Measurements from ENCODE around the gene ARHGAP24. TPM values are rescaled to one million over a fixed set of nuclear protein-coding genes. Genes with fewer than 3 reads are reported as not detected.

ARHGAP24 gene
- total RNA-seq, 3 donors from 2014 or later, result 20.6 to 60.2 (median 37.2) TPM

DNA sequence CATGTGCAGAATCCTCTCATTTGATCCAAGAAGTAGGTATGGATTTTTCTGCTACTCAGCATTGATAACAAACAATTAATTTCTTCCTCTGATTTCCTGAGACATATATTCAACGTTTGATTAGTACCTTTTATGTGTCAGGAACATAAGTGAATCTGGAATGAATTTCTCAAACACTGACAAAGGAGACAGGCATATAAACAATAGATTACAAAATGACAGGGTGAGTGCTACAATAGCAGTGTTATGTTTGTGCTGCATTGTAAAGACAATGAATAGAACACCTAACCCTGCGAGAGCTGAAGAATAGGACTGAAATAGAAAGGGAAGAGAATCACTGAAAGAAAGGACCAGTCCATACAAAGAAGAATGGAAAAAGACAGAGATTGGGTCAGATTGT lies 52.9 kb downstream of the ARHGAP24 start:
- no peak overlapping the region for H3K27ac ChIP-seq
- H3K9me3 ChIP-seq, result no peaks in the 10 kb centered on the region
- intact Hi-C loops (cut with DNase I; ENCODE audit: low total_unique reads), result no loop called here
- TF ChIP-seq, protein P1, sequence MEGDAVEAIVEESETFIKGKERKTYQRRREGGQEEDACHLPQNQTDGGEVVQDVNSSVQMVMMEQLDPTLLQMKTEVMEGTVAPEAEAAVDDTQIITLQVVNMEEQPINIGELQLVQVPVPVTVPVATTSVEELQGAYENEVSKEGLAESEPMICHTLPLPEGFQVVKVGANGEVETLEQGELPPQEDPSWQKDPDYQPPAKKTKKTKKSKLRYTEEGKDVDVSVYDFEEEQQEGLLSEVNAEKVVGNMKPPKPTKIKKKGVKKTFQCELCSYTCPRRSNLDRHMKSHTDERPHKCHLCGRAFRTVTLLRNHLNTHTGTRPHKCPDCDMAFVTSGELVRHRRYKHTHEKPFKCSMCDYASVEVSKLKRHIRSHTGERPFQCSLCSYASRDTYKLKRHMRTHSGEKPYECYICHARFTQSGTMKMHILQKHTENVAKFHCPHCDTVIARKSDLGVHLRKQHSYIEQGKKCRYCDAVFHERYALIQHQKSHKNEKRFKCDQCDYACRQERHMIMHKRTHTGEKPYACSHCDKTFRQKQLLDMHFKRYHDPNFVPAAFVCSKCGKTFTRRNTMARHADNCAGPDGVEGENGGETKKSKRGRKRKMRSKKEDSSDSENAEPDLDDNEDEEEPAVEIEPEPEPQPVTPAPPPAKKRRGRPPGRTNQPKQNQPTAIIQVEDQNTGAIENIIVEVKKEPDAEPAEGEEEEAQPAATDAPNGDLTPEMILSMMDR (IDR thresholded peaks at IDR 0.05), result no peak
- TF ChIP-seq POLR2AphosphoS5 (IDR thresholded peaks at IDR 0.05), result no peak
- no peak for TF ChIP-seq POLR2A (IDR thresholded peaks at IDR 0.05)
- no peaks in the 10 kb centered on the region for H3K27me3 ChIP-seq
- H3K4me1 ChIP-seq, result no peaks in the 10 kb centered on the region
- H3K4me3 ChIP-seq, result no peak overlapping the region
- no peak for DNase-seq (ENCODE audit: low spot score in 2 of 2)
- no peaks in the 10 kb centered on the region for H3K36me3 ChIP-seq

GRCh38 chr4:85531560-85532341 lies 56.8 kb downstream of the ARHGAP24 start:
- Histone ChIP-seq H3K9me3 (no peaks in the 10 kb centered on the region), H3K4me3 (no peak overlapping the region), H3K4me1 (no peaks in the 10 kb centered on the region), H3K27me3 (no peaks in the 10 kb centered on the region), H3K27ac (no peak overlapping the region), H3K36me3 (no peaks in the 10 kb centered on the region)
- TF ChIP-seq, protein P1 (IDR thresholded peaks at IDR 0.05), result no peak
- no peak for TF ChIP-seq POLR2A (IDR thresholded peaks at IDR 0.05)
- no peak for TF ChIP-seq POLR2AphosphoS5 (IDR thresholded peaks at IDR 0.05)
- intact Hi-C loops (cut with DNase I; ENCODE audit: low total_unique reads), result no loop called here
- no peak for DNase-seq (ENCODE audit: low spot score in 2 of 2)

GRCh38 chr4:85534120-85534519 lies 59.2 kb downstream of the ARHGAP24 start:
- intact Hi-C loops (cut with DNase I; ENCODE audit: low total_unique reads), result no loop called here
- Histone ChIP-seq H3K4me1 (no peaks in the 10 kb centered on the region), H3K27me3 (no peaks in the 10 kb centered on the region), H3K36me3 (no peaks in the 10 kb centered on the region), H3K9me3 (no peaks in the 10 kb centered on the region), H3K27ac (no peak overlapping the region), H3K4me3 (no peak overlapping the region)
- TF ChIP-seq, protein P1 (IDR thresholded peaks at IDR 0.05), result no peak
- TF ChIP-seq POLR2AphosphoS5 (IDR thresholded peaks at IDR 0.05) (no peak), POLR2A (IDR thresholded peaks at IDR 0.05) (no peak)
- no peak for DNase-seq (ENCODE audit: low spot score in 2 of 2)

- Histone ChIP-seq H3K9me3 (no peaks in the 10 kb centered on the region), H3K36me3 (no peaks in the 10 kb centered on the region), H3K4me3 (no peak overlapping the region), H3K27me3 (no peaks in the 10 kb centered on the region), H3K27ac (no peak overlapping the region), H3K4me1 (no peaks in the 10 kb centered on the region)
- no peak for TF ChIP-seq POLR2A (IDR thresholded peaks at IDR 0.05)
- TF ChIP-seq, protein P1 (IDR thresholded peaks at IDR 0.05), result no peak
- TF ChIP-seq POLR2AphosphoS5 (IDR thresholded peaks at IDR 0.05), result no peak
- no peak for DNase-seq (ENCODE audit: low spot score in 2 of 2)
- intact Hi-C loops (cut with DNase I; ENCODE audit: low total_unique reads), result no loop called here
These were observed 68.9 kb downstream of the ARHGAP24 start for GRCh38 chr4:85543832-85544231.

GRCh38 chr4:85544751-85545150 lies 69.8 kb downstream of the ARHGAP24 start:
- no peaks in the 10 kb centered on the region for H3K9me3 ChIP-seq
- H3K27ac ChIP-seq, result no peak overlapping the region
- DNase-seq (ENCODE audit: low spot score in 2 of 2), result no peak
- no peak overlapping the region for H3K4me3 ChIP-seq
- intact Hi-C loops (cut with DNase I; ENCODE audit: low total_unique reads), result no loop called here
- H3K4me1 ChIP-seq, result no peaks in the 10 kb centered on the region
- TF ChIP-seq POLR2AphosphoS5 (IDR thresholded peaks at IDR 0.05) (no peak), POLR2A (IDR thresholded peaks at IDR 0.05) (no peak)
- TF ChIP-seq, protein P1 (IDR thresholded peaks at IDR 0.05), result no peak
- H3K27me3 ChIP-seq, result no peaks in the 10 kb centered on the region
- no peaks in the 10 kb centered on the region for H3K36me3 ChIP-seq

All from breast epithelium (tissue), 4 donors.